Parathyroid adenoma (tissue), 2 donors: ENCODE data around the gene MORC2.
A peak's percentile ranks its signal among the peaks of the same experiment; 100 is the strongest.

ENCODE experiments used
- H2AFZ ChIP-seq: fragments of 300-600 bp; sonication (generic); one replicate; pipeline ENCODE4 v1.7.0; 2017; ENCODE audit warnings: antibody characterized with exemption, mild to moderate bottlenecking
- H3K27ac ChIP-seq: fragments of 300-600 bp; sonication (generic); one replicate; pipeline ENCODE4 v1.7.0; 2017
- H3K27me3 ChIP-seq: fragments of 300-600 bp; sonication (generic); one replicate; pipeline ENCODE4 v1.7.0; 2017; ENCODE audit warnings: low read length; ENCODE audit not compliant: control insufficient read depth, insufficient read depth
- H3K36me3 ChIP-seq: fragments of 300-600 bp; sonication (generic); one replicate; pipeline ENCODE4 v1.7.0; 2017; ENCODE audit warnings: low read length; ENCODE audit not compliant: control insufficient read depth, insufficient read depth
- H3K4me1 ChIP-seq: fragments of 300-600 bp; sonication (generic); one replicate; pipeline ENCODE4 v1.7.0; 2017; ENCODE audit warnings: control low read depth
- H3K4me2 ChIP-seq: fragments of 300-600 bp; sonication (generic); one replicate; pipeline ENCODE4 v1.7.0; 2017; ENCODE audit warnings: low read length
- H3K4me3 ChIP-seq: fragments of 300-600 bp; sonication (generic); one replicate; pipeline ENCODE4 v1.7.0; 2017; ENCODE audit warnings: low read depth, low read length
- H3K79me2 ChIP-seq: fragments of 300-600 bp; sonication (generic); one replicate; pipeline ENCODE4 v1.7.0; 2017; ENCODE audit warnings: control low read depth
- H3K9ac ChIP-seq: fragments of 300-600 bp; sonication (generic); one replicate; pipeline ENCODE4 v1.7.0; 2017; ENCODE audit warnings: mild to moderate bottlenecking
- H3K9me3 ChIP-seq: fragments of 300-600 bp; sonication (generic); one replicate; pipeline ENCODE4 v1.7.0; 2017; ENCODE audit warnings: low read length; ENCODE audit not compliant: control insufficient read depth
- TF ChIP-seq, protein P1 (sequence below): fragments of 300-600 bp; sonication (generic); IDR thresholded peaks from one replicate; pipeline ENCODE4 v1.7.0; 2017; ENCODE audit warnings: antibody characterized with exemption, mild to moderate bottlenecking
- donor health status: primary hyperparathyroidism.

MORC2 gene

DNA sequence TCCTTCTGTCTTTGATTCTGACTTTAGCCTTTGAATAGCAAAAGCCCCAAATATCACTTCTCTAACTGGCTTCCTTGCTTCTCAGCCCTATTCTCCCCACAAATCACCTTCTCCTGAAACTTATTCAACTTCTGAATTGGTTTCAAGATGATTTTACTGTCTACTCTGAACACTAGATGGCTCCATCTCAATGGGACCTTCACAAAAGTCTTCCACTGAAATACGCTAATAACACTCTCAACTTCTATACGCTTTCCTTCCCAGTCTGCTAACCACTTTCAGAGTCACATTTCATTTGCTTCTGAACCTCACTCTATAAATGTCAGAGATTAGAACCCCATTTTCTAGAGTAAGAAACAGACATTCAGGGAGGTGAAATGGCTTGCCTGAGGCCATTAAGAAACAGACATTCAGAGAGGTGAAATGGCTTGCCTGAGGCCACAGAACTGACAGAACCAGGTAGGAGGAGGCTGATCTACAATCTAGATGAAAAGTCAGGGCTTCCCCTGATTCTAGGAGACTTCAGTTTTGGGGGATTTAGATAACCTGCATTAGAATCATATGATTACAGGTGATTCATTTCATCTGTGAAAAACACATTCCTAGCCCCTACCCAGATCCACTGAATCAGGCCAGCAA is 20.6 kb downstream of the MORC2 start:
- Histone ChIP-seq H3K27ac (peak overlapping the region; percentile 24), H3K27me3 (no peaks in the 10 kb centered on the region), H3K4me2 (no peak overlapping the region), H3K79me2 (no peaks in the 10 kb centered on the region), H3K4me3 (no peak overlapping the region), H3K36me3 (no peaks in the 10 kb centered on the region), H3K9ac (no peak overlapping the region), H3K4me1 (peaks cover 3% of the 10 kb centered on the region), H2AFZ (no peak overlapping the region), H3K9me3 (no peaks in the 10 kb centered on the region)
- TF ChIP-seq, protein P1, sequence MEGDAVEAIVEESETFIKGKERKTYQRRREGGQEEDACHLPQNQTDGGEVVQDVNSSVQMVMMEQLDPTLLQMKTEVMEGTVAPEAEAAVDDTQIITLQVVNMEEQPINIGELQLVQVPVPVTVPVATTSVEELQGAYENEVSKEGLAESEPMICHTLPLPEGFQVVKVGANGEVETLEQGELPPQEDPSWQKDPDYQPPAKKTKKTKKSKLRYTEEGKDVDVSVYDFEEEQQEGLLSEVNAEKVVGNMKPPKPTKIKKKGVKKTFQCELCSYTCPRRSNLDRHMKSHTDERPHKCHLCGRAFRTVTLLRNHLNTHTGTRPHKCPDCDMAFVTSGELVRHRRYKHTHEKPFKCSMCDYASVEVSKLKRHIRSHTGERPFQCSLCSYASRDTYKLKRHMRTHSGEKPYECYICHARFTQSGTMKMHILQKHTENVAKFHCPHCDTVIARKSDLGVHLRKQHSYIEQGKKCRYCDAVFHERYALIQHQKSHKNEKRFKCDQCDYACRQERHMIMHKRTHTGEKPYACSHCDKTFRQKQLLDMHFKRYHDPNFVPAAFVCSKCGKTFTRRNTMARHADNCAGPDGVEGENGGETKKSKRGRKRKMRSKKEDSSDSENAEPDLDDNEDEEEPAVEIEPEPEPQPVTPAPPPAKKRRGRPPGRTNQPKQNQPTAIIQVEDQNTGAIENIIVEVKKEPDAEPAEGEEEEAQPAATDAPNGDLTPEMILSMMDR, result peak; percentile 36

- no peak overlapping the region for H2AFZ ChIP-seq
- no peaks in the 10 kb centered on the region for H3K79me2 ChIP-seq
- TF ChIP-seq, protein P1, result no peak
- peaks cover 3% of the 10 kb centered on the region for H3K4me1 ChIP-seq
- no peaks in the 10 kb centered on the region for H3K36me3 ChIP-seq
- H3K27ac ChIP-seq, result peak overlapping the region; percentile 24
- H3K27me3 ChIP-seq, result no peaks in the 10 kb centered on the region
- H3K4me2 ChIP-seq, result no peak overlapping the region
- H3K4me3 ChIP-seq, result no peak overlapping the region
- no peak overlapping the region for H3K9ac ChIP-seq
- H3K9me3 ChIP-seq, result no peaks in the 10 kb centered on the region
Observed at GRCh38 chr22:30947173-30947815, 21.3 kb downstream of the MORC2 start.

DNA sequence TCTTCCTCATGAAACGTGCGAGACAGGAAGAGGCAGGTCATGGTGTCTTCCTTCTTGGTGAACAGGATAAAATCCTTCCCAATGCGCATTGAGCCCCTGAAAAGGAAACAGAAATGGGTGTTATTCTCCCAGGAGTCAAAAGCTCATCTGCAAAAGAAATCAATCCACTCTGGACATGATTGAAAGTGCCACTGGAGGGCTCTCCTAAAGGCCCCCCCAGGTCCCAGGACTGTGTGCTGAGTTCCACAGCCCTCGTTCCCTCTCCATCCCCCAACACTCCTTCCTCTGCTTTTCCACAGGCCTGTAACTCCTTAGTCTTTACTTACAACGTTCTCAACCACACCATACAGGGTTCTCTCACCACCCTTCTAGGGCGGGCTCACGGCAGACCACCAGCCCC is 22.2 kb downstream of the MORC2 start:
- Histone ChIP-seq H3K27me3 (no peaks in the 10 kb centered on the region), H3K4me1 (peaks cover 3% of the 10 kb centered on the region), H3K9me3 (no peaks in the 10 kb centered on the region), H3K79me2 (no peaks in the 10 kb centered on the region), H3K4me2 (no peak overlapping the region), H3K27ac (no peak overlapping the region), H3K36me3 (no peaks in the 10 kb centered on the region), H3K9ac (no peak overlapping the region), H2AFZ (no peak overlapping the region), H3K4me3 (no peak overlapping the region)
- TF ChIP-seq, protein P1, result no peak

- no peak overlapping the region for H3K4me2 ChIP-seq
- peaks cover 3% of the 10 kb centered on the region for H3K4me1 ChIP-seq
- TF ChIP-seq, protein P1, result no peak
- H3K79me2 ChIP-seq, result no peaks in the 10 kb centered on the region
- H2AFZ ChIP-seq, result no peak overlapping the region
- no peaks in the 10 kb centered on the region for H3K36me3 ChIP-seq
- no peak overlapping the region for H3K27ac ChIP-seq
- no peak overlapping the region for H3K4me3 ChIP-seq
- H3K27me3 ChIP-seq, result no peaks in the 10 kb centered on the region
- no peaks in the 10 kb centered on the region for H3K9me3 ChIP-seq
- no peak overlapping the region for H3K9ac ChIP-seq
Observed at GRCh38 chr22:30945653-30946052, 22.9 kb downstream of the MORC2 start.

DNA sequence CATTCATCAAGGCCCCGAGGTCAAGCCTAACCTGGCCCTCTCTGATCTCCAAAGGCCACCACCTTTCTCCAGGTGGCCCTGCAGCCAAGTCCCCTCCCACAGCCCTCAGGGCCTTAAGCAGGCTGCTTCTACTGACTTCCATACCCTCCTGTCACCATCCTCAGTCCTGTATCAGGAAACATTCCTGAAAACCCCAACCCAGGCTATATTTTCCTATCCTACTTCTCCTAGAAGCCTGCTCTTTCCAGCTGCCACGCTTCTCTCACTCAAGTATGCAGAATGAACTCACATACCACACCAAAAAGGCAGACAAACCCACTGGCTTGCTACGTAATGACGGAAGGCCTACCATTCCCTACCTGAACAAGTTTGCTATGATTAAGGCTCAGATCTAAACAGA is 23.6 kb downstream of the MORC2 start:
- Histone ChIP-seq H3K4me1 (peaks cover 3% of the 10 kb centered on the region), H3K9me3 (no peaks in the 10 kb centered on the region), H3K4me3 (no peak overlapping the region), H3K9ac (no peak overlapping the region), H3K79me2 (no peaks in the 10 kb centered on the region), H2AFZ (no peak overlapping the region), H3K27ac (no peak overlapping the region), H3K36me3 (no peaks in the 10 kb centered on the region), H3K4me2 (no peak overlapping the region), H3K27me3 (no peaks in the 10 kb centered on the region)
- TF ChIP-seq, protein P1, result no peak
